Activated naive CD4-positive, alpha-beta T cell (primary cell): ENCODE results near the gene CNTNAP2.
"Not testable (repeated sequence)": the region's sequence is repeated elsewhere in the genome, so short reads cannot be mapped to it uniquely, and the experiment has no call there.

Experiments
- DNase-seq, 4 experiments: peaks; one replicate each; lab custom pipeline; 2025; lab: John Stamatoyannopoulos, UW

CNTNAP2 gene

DNA sequence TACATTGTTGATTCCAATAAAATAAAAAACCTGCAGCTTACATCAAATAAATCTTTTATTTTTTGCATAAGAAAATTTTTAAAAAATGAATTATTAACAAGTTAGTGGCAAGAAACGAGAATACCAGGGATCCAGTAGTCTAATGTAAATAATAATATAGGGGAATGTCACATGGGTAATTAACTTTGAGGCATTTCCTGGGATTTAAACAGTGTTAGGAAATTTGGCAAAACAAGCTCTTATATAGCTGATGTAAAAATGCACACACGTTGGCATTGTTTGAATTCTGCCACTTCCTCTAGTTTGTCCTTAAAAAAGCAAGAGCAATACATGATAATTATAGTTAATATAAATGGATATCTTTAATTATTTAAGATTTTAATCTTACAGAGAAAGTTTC is 768.6 kb downstream of the CNTNAP2 start:
- DNase-seq: no peak

DNA sequence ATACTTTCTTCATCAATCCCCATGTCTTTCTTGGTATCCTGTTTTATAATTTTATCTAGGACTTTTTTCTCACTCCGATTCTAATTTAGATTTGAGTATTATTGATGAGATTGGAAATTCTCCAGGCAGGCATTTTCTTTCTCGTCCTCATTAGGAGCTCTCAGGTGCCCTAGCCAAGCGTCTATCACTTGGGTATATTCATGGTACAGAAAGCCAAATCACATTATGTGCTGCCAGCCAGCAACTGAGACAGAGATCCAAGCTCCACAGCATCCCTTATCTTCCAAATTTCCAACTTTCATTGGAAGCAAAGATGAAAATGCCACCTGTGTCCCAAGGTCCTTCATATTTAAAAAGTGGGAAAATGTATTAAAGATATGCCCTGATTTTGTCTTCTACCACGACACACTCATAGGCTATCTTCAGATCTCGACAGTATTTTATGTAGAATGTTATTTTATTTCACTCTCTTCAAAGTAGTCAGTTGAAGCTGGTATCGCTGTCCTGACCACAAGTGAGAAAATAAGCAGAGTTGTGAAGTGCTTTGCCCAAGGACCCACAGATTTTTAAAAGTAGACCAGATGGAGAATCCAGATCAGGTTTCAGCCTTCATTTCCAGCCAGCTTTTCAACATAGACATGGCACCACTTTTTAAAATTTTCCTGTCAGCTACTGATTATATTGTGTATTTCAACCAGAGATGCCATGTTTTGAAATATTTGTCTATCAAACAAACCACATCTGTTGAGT is 773.4 kb downstream of the CNTNAP2 start:
- no peak for DNase-seq

DNA sequence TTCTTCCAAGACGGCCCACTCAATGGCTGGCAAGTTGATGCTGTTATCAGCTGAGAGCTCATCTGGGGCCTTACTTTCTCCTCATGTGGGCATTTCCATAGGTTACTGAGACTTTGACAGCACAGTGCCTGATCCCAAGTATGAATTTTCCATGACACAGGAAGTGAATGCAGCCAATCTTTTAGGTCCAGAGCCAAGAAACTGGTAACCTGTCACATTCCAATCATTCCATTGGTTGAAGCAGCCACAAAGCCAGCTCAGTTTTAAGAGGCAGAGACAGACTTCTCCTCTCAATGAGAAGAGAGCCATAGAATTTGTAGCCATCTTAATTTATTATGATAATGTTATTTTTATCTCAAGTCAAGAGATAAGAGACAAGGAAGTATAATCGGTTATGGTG is 775.5 kb downstream of the CNTNAP2 start:
- DNase-seq: no peak

DNA sequence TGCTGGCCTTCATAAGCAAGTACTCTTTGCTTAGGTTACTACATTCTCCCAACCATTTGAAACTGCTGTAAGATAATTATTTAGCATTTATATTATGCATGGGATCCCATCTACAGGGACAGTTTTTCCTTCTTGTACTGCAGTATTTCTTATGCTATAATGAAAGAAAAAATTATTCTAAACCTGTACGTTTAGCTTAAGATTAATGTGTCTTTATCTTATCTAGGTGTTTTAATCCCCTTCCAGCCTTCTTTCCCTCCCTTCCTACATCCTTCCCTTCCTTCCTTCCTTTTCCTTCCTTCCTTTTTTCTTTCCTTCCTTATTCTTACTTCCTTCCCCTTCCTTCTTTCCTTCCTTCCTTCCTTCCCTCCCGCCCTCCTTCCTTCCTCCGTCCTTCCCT is 778.3 kb downstream of the CNTNAP2 start:
- DNase-seq: no peak

DNA sequence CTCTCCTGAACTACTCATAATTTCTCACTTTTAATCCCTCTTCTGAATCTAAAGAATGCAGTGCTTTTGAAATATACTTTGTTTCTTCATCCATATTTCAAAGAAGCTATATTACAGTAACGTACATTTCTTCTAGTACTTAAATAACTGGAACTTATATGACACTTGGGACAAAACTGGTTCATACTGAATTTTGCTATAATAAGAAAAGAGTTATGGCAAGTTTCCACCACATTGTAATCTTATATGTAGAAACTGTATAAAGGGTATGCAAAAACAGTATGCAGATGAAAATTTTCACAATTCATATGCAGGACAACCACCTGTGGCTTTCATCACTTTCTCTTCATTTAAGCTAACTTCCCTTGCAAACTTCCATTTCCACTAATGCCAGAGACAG is 785.7 kb downstream of the CNTNAP2 start:
- no peak for DNase-seq

DNA sequence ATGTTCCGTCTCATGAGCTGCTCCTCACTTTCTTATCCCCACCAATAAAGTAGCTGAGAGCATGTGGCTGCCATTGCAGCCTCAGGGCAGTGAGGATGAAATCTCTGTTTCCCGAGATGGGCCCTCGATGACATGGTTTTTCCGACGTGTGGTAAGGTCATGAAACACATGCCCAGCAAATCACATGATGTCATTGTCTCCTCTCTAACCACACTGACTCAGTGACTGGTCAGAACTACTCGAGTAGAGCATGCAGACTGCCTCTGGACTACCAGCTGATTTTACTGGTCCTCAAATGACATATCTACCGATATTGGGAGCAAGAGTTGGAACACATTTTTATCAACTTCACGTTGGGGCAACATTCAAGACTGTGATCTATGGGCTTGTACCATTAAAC is 786.1 kb downstream of the CNTNAP2 start:
- DNase-seq: no peak

DNA sequence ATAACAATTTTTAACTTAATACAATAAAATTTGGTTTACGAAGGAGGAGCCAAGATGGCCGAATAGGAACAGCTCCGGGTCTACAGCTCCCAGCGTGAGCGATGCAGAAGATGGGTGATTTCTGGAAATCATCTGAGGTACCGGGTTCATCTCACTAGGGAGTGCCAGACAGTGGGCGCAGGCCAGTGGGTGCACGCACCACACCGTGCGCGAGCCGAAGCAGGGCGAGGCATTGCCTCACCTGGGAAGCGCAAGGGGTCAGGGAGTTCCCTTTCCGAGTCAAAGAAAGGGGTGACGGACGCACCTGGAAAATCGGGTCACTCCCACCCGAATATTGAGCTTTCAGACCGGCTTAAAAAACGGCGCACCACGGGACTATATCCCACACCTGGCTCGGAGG is 789.1 kb downstream of the CNTNAP2 start:
- DNase-seq: not testable (repeated sequence)

DNA sequence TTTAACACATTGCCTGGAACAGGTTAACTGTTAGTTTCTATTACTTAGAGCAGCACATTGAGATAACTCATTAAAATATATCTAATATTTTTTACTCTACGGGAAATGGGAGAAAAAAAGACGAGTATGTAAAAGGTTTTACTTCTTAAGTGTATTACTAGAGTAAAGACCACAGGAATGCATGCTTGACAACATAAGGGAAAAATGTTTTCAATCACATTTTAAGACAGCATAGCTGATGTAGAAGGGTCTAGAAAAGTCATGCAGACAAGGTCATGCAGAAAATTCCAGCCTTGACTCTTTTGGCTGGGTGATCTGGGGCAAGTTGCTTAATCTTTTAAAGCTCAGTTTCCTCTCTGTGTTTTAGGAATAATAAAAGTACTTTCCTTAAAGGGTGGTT is 806.2 kb downstream of the CNTNAP2 start:
- no peak for DNase-seq

DNA sequence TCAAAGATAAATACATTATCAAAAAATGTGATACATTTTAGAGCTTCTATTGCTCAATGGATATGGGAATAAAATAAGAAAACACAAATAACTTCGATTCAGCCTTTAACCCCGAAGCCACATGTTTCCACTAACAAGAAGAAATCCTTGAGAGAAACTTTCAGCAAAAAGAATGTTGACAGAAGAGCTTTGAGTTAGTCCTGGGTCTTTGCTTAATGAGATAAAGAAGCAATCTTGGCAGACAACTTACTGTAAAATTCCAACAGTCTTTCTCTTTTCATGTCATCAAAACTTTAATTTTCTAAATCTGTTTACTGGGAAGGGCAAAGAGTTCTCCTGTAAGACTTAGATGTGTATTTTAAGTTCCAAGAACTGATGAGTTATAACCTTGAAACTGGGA is 810.2 kb downstream of the CNTNAP2 start:
- no peak for DNase-seq

DNA sequence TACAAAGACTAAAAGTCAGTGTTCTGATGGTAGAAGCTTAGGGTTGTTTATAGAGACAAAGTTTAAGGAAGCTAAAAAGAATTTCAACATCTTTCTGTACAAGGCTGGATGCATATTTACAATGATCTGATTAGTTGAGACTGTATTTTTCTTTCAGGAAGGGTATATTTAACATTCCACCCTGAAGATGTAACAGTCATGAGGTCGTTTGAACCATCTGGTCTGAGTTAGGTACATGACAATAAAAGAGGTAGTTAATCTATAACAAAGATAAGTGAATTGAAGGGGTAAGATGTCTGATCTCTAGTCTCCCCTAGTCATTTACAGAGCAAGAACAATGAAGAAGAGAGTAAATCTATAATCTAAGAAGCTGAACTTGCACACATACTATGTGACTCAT is 821.2 kb downstream of the CNTNAP2 start:
- DNase-seq: no peak

DNA sequence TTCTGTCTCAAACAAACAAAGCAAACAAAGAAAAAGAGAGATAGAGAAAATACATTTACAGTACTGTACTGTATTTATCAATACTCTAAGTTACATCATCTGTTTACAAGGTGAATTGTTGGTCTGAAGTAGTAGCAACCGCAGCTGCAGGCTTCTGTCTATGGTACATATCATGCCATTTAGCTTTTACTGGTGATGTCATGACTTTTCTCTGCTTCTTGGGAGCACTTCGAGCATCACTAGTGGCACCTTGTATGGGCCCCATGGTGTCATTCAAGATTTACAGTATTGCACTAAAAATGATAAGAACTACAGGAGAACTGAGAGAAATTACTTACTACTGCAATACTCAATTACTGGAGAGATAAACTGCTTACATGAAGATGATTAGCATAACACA is 826.9 kb downstream of the CNTNAP2 start:
- DNase-seq: no peak

DNA sequence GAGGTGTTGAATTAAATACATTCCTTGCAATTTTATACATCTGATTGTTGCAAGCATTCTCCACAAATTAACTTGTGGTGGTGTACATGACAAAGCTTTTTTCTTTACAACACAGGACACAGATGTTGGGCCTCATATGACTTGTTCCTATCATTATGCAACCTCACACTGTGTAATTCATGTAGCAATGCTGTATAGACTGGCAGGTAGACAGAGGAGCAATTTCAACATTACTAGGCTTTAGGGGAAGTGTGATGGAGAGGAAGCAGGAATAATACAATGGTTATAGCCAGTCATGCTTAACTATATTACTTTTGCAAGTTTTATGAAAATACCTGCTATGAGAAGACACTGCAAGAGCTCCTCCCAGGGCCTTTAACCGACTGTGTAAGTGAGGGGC is 832.1 kb downstream of the CNTNAP2 start:
- no peak for DNase-seq

DNA sequence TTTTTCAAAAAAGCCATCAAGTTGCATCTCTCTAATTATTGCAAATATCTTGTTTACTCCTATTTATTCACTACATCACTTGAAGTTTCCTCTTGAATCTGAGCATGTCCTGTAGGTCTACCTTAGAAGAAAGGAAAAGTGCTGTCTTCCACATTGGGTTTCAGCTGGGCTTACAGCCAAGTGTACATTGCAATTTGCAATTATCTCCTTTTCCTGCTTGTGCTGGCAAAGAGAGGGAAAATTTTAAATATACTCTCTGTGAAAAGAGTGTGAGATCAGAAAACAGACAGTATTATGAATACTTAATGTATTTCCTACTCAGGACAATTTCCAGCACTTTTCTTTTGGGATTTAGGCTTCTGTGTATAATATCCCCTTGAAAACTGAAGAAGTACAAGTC is 839.7 kb downstream of the CNTNAP2 start:
- no peak for DNase-seq

DNA sequence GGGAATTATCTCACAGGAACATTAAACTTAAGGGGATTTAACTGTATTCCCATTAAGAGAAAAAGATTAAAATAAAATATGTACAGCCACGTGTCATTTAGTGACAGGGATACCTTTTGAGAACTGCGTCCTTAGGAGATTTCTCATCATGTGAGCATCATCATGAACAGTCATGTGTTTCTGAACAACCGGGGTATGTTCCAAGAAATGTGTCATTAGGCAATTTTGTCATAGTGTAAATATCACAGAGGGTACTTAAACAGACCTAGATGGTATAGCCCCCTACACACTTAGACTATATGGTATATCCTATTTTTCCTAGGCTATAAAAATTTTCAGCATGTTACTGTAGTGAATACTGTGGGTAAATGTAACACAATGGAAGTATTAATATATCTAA is 840.3 kb downstream of the CNTNAP2 start:
- DNase-seq: no peak

DNA sequence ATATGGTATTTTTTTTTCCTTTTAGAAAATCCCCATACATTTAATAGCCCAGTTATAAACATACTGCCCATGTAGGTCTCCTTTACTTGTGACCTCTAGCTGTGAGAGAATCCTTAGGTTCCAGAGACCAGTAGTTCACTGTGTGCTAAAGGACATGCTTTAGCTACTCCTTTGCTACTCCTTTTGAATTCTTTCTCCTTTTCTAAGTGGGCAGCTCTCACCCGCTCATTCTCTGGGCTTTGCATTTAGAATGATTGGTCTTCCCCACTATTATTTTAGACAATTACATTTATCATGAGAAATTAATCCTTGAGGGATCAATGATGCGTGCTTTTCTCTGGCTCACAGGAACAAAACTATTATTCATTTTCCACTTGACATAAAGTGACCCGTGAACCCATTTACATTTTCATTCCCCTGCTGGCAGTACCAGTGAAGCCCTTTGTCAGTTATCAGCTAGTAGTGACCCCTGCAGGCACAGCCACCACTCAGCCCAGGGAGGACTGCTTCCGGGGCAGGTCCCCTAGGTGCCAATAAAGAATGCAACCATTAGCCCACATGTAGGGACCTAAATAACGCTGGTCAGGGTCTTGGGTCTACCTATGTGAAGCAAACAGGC is 844.3 kb downstream of the CNTNAP2 start:
- DNase-seq: no peak

DNA sequence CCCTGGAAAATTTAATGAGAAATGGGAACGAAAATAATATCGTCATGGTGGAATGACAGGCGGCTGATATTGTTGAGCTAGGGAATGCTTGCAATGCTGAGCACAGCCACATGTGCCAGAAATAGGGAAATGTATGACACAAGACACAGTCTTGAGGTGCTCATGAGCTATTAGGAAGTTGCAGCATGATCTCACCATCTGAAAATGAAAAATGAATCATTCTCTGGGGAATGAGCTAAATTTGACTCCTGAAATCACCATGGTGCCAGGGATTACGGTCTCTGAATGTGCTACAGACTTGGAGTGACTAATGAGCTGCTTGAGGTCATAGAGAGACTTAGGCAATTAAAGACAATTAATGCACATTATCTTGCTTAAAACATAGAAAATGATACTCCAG is 845.0 kb downstream of the CNTNAP2 start:
- no peak for DNase-seq

DNA sequence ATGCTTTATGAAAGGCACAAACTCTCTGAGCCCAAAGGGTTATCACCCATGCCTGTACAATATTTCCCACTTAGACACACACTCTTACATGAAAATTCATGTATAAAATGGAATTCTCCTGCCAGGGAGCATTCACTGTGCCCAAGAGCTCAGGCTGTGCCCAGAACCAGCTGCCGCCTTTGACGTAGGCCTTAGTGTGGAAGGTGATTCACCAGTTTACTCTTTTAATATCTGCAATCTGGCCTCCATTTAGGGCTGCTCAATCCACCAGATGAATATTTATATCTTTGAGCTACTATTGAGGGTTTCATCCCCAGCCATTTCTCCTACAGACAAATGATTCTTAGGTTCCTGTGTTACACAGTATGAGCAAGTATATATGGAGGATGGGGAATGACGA is 849.7 kb downstream of the CNTNAP2 start:
- DNase-seq: no peak

DNA sequence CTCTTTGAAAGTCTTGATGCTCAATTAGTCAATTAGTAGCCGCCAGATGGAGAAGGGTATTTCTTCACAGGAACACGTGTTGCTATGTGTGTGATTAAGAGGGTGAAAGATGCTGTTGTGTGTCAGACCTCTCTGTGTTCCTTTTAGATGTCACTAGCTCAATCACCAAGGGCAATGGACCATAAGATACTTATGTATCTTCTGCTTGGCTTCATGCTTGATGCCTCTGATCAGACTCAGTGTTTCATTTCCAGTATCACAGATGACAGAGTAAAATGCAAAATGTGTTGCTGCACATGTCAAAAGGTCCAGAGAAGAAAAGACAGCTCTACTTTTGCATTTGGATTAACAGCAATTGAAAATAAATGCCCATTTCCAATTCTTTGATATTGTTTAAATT is 865.9 kb downstream of the CNTNAP2 start:
- DNase-seq: no peak

DNA sequence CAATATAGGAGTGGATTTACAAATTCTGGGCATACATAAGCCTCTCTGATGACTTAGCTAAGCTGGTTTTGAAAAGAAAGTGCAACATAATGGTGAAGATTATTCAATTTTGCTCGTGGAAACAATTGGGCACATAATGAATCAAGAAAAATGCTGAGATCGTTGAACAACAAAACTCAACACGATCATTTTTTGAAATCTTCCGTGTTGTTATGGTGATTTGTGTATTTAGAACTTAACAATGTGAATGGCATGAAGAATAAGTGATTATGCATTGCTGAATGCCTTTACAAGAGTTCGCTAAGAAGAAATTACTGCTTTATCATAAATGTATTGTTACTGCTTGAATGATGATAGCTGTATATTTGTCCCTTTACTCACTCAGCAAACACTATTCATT is 875.0 kb downstream of the CNTNAP2 start:
- DNase-seq: no peak

DNA sequence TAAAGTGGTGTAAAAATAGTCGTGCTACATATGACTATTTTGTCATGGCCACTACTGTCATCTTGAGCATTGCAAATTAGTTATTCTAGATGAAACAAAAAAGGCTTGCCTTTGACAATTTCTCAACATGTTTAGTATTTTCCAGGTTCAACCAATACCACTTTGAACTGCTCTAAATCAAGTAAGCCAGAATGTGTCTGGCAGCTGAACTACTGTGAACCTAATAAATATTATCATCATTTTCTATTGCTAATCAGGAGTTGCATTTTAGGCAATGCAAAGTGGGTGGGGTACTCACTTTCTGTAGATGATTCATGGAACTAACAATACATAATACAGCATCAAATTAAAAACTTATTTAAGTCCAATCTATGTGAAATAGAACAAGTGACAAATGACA is 877.2 kb downstream of the CNTNAP2 start:
- no peak for DNase-seq

DNA sequence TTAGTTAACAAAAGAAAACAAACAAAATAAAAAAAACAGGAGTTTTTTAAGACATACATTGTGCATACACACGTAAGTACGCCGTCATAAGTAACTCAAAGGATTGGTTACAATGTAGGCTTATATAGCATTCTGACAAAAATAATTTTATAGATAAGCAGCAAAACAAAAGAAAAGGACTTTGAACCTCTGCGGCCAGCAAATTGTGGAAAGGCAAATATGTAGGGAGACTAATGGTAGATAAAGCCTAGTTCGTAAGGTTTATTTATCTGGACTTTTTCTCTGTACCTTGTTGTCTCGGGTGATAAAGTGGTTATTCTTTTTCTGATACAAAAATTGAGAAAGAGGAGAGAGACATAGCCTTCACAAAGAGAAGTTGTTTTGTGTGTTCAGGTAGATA is 891.9 kb downstream of the CNTNAP2 start:
- DNase-seq: no peak

DNA sequence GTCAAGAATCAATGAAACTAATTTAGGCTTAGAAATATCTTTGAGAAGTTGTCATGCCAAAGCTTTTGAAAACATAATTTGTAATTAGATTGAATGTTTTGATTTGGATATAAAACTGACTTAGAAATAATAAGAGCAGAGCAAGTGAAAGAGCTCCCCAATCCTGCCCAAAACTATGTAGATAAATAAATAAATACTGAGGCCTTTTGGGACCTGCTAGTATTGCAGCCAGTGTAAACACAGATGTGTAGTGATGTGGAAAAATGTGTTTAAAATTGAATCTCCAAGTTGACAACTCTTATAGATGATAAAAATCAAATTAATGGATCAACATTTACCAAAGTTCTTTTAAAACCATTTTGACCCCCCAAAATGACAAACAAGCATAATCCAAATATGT is 896.1 kb downstream of the CNTNAP2 start:
- DNase-seq: no peak

DNA sequence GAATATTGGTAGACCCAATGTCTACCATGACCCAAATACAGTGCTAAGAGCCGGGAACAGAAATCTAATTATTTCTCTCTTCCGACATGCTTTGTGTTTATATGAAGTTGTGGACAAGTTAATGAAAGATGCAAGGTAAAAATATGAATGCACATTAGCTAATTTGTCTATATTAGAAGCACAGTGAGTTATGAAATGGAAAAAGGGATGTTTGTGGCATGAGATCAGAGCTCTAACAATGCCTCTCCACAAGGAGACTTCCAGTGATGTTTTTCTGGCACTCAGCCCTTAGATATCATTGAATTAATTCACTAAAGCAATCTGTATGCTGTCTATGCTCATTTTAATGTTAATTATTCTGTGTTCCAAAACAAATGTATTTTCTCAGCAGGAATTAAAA is 897.2 kb downstream of the CNTNAP2 start:
- no peak for DNase-seq

DNA sequence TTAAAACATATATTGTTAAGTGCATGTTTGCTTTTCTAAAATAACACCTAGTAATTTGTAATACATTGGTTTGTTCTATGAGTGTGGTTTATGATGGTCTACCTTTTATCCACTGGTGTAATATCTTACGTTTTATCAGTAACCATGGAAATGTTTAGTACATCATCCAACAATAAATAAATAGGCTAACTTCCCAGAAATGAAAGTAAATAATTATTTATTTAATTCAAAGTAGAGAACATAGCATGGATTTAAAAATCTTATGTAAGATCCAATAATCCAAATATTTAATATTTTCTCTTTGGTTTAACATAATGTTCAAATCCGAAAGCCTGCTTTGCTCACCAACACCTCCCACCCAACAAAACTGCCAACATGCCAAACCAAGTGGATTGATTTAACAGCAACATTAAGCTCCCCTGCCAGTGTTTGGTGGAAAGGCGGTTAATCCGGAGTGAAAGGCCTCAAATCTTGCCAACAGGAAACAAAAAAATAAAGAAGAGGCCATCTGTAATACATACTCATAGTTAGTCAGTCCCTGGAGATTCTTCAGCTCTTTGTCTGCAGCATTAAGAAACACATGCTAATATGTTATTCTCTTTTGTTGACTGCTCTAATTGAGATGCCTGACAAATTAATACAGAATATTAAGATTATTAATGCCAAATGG is 897.8 kb downstream of the CNTNAP2 start:
- no peak for DNase-seq
